ENCODE data around the gene RFLNA.

DNA sequence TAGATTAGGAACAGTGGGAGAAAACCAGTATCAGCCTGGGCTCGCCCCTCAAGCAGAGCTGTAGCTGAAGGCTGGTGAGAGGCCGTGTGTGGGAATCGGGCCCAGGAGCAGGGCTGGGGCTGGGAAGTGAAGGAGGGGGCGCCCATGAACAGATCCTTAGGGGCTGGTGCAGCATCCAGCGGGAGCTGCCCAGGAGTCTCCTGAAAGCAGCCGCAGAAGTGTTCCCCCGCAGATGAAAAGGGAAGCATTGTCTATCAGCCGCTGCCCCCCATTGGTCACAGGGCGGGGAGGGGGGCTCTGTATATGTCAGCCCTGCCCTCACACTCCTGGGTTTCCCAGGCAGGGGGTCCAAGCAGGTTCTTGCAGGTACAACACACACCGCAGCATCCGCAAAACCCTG lies 15.6 kb upstream of the RFLNA start:
- TF ChIP-seq EZH2phosphoT487 (IDR thresholded peaks at IDR 0.05; ENCODE audit: insufficient read depth, low read depth) (no peak), EZH2 (IDR thresholded peaks at IDR 0.05; ENCODE audit: insufficient read depth, poor library complexity, severe bottlenecking) (no peak)
